GM21717 (cell line): Measurements from ENCODE around the gene PXDN.
"Not testable (repeated sequence)": the region's sequence is repeated elsewhere in the genome, so short reads cannot be mapped to it uniquely, and the experiment has no call there.

Experiments used
- ATAC-seq: cut with Tn5 transposase; IDR thresholded peaks from one replicate; pipeline ENCODE4 v1.9.1; 2021; ENCODE audit warnings: mild to moderate bottlenecking, moderate library complexity; ENCODE audit not compliant: unreplicated experiment

PXDN gene

DNA sequence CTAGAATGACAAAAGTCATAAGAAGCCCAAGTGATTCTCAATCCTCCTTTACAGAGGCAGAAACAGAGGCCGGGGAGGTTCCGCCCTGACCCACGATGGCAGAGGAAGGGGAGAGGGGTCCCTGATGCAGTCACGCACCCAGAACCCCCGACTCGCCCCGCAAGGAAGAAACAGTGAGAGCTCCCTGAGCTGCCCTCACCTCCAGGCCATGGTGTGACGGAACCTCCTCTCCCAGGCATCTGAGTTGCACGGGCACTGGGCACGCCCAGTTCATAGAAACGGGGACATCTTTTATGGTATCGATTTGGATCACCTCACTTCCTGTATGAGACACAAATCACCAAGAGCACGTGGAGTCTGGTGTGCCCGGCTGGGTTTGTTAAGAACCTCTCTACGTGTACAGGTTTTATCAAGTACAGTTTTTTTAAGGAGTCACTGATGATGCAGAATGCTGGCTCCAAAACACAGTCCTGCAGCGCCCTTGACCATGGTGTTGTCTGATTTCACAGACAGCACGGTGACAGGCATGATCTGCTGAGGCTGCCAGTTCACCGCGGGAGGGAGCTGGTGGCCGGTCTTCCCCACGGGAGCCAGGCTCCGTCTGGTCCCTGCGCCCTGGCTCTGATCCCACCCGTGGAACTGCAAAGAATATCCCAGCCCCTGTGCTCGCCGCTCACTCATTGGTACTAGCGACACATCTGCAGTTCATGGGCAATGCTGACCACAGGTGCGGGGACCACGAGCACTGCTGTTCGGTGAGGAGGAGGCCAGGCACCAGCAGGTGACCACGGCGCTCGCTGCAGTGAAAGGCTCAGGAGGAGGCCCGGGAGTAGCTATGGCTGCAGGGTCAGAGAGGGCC lies 35.6 kb downstream of the PXDN start:
- ATAC-seq = no peak

DNA sequence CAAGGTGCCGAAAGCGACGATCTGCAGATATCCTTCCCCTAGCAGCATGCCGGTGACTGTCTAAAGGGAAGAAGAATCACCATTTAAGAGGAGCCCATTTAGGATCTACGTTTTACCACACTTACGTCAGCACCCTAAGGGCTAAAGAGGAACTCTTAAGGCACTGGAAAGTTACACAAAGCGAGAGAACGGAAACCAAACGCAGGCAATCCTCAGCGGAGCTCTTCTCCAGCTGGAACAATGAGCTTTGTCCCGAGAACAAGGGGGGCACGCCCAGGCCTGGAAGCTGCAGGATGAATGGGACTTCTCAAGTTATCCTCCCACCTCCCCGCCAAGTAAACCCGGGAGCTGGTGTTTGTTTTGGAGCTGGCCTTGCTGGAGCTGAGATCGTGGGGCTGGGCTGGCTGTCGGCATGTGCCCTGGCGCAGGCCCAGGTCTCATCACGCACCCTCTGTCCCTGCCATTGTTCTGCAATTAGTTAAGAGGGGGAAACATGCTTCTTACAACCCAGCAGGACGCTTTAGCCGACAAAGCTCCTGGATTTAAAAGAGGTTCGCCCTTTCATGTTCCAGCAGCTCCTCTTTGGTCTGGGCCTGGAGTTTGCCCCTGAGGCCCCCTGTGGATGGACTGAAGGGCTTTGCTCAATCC lies 36.4 kb downstream of the PXDN start:
- ATAC-seq = no peak

DNA sequence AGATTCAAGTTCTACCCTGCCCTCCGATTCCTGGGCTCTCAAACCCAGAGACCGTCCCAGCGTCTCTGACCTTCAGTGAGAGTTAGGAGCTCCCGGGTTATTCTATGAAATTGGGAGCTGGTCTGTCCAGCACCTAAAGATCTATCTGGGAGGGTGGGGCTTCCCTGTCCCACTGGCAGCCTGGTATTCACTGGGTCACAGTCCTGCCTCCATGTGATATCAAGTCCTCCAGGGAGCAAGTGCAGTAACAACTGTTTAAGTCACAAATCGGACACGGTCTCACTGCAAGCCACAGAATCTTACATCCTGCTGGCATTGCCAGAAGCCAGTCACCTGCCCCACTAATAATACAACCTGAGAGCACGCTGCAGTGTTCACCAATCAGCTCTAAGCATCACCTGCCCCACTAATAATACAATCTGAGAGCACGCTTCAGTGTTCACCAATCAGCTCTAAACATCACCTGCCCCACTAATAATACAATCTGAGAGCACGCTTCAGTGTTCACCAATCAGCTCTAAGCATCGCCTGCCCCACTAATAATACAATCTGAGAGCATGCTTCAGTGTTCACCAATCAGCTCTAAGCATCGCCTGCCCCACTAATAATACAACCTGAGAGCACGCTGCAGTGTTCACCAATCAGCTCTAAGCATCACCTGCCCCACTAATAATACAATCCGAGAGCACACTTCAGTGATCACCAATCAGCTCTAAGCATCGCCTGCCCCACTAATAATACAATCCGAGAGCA lies 38.0 kb downstream of the PXDN start:
- not testable (repeated sequence) for ATAC-seq

DNA sequence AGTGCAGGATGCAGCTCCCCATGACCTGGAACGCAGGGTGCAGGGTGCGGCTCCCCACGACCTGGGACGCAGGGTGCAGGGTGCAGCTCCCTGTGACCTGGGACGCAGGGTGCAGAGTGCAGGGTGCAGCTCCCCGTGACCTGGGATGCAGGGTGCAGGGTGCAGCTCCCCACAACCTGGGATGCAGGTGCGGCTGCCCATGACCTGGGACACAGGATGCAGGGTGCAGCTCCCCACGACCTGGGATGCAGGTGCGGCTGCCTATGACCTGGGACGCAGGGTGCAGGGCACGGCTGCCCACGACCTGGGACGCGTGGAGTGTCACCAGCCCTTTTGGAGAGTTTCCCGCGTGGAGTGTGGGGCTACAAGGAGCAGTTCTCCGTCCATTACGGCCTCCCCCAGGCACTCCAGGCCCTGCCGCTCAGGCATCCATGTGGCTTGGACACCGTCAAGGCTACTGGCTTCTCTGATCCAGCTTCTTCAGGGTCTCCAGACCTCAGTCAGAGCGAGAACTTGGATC lies 38.7 kb downstream of the PXDN start:
- ATAC-seq = no peak

DNA sequence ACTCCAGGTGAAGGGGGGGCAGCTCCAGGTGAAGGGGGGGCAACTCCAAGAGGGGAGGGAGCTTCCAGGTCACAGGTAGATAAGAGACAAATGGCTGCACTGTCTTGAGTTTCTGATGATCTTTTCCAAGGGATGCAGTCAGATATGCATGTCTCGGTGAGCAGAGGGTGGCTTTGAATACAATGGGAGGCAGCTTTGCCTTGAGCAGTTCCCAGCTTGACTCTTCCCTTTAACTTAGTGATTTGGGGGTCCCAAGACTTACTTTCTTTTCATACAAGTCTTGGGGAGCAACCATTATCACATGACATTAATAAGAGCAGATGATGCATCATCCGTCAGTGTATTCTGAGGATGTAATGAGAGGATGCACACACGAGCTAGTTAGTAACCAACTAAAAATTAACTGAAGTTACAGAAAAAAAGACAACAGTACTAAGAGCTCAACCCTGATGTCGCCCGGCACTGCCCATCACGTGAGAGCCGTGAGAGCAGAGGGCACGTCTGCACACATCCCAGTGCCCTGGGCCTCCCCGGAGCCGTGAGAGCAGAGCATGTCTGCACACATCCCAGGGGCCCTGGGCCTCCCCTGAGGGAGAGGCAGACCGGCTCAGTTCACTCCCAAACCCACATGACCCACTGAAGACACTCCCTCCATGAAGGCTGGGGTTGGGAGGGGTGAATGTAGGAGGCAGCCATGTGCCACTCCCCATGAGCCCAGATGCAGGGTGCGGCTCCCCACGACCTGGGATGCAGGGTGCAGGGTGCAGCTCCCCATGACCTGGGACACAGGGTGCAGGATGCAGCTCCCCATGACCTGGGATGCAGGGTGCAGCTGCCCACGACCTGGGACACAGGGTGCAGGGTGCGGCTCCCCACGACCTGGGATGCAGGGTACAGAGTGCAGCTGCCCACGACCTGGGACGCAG lies 39.4 kb downstream of the PXDN start:
- ATAC-seq = no peak

DNA sequence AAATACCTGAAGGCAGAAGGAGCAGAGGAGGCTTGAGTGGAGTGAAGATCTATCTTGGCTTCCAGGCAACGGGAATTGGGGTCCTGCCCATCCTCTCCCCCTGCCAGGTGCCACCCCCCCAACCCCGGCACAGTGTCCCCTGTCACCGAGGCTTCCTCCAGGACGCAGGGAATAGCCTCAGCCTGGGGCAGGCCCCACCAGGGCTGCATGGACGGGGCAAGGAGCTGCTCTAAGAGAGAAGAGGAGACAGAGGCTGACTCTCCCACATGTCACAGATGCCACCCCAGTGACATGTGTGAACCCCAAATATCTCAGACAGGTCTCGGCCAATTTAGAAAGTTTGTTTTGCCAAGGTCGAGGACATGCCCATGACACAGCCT lies 42.1 kb downstream of the PXDN start:
- ATAC-seq = no peak

DNA sequence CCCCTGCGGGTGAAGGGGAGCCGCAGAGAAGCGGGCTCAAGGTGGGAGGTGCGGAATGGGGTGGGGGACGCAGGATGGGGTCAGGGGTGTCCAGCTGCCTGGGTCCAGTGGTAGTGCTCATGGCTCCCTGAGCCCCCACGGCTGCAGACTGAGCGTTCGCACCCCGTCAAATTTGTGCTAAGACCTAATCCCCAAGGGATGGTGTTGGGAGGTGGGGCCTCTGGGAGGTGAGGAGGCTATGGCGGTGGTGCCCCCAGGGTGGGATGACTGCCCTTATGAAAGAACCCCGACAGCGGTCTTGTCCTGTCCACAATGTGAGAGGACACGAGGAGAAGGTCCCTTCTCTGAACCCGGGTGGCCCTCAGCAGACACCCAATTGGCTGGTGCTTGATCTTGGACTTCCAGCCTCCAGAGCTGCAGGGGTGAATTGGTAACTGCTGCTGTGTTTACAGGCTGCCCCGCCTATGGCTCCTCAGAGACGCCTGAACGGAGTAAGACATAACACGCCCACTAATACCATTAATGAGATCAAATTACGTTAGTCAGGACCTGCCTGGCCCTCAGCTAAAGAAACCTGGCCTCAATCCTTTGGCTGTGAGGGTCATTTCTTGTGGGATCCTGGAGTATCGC lies 42.6 kb downstream of the PXDN start:
- no peak for ATAC-seq

DNA sequence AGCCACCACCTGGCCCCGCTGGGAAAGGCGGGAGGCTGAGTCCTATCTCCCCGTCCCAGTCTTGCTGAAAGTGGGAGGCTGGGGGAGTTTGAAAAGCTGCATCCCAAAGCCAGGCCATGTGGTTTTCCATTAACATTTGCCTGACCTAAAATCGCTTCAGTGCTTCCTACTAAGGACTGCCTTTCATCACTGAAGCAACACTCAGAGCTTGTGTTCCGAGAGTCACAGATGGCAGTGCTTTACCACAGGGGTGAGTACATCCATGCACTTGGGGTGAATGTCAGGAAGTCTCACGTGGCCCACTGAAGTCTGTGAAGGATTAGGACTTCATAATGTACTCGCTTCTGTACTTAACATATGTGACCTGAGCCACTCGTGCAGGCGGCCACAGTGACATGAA lies 43.3 kb downstream of the PXDN start:
- no peak for ATAC-seq

DNA sequence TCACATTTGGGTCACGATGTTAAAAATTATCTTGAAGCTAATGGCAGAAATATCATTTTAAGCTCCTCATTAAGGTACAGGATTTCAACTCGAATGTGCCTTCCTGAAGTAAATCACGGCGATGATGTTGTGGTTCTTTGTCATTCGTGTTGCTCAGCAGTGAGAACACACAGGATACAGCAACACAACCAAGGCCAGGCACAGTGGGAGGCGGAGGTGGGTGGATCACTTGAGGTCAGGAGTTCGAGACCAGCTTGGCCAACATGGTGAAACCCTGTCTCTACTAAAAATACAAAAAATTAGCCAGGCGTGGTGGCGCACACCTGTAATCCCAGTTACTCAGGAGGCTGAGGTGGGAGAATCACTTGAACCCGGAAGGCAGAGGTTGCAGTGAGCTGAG lies 43.9 kb downstream of the PXDN start:
- ATAC-seq = not testable (repeated sequence)

DNA sequence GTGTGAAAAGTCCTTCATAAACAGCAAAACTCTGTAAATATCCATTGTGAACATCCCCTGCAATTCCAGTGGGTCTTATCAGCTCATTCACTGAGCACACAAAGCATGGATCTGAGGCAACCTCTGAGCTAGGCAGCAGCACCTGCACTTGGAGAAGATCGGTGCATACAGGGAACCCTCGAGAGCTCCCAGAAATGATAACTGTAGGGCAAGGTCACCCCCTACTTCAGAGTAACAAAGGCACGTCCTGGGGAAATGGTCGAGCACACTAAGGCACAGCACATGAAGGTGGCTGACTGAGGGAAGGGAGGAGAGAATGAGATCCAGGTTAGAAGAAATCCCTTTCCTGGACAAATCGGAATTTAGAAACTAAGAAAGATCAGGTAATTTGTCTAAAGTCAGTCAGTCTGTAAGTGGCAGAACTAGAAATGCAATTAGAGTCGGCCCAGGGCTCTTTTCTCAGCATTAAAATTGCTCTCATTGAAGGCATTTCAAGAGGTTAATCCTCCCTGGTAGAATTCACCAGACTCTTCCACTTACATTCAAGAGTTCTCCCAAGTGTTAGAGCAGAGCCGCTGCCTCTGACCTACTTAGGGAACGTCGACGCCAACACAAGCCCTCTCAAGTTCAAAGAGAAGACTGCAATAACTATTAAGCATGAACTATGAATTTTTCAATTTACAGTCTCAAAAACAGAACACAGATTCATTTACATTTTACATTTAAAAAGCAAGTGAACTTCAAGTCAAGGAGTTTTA lies 45.9 kb downstream of the PXDN start:
- no peak for ATAC-seq

DNA sequence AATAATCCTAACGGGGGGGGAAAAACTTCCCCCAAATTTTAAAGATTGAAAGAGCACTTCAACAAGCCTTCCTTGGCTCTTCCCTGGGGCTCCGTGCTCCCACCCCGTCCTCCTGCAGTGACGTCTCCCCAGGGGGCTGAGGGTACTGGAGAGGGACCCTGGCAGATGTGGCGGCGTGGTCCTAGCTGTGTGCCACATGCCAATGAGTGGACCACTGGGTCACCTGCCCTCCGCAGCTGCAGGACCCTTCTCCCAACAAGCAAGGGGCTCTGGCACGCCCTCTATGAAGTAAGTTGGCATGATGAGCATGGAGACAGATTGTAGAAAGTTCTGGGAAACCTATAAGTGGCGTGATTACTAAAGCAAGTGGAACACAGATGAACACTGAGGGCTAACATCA lies 46.7 kb downstream of the PXDN start:
- no peak for ATAC-seq

DNA sequence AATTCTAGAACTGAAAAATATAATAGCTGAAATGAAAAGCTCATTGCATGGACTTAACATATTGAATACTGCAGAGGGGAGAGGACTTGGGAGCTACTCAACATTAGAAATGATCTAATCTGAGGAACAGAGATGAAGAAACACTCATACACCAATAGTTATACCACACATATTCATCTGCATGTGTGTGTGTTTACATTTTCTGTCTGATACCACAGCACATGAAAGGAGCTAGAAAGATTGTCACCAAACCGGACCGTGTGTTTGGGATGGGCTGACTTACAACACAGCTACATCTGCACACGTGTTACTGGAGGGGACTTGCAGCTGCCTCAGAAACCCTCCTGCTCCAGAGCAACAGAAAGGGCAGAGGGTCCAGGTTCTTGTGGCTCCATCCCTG lies 47.8 kb downstream of the PXDN start:
- no peak for ATAC-seq

DNA sequence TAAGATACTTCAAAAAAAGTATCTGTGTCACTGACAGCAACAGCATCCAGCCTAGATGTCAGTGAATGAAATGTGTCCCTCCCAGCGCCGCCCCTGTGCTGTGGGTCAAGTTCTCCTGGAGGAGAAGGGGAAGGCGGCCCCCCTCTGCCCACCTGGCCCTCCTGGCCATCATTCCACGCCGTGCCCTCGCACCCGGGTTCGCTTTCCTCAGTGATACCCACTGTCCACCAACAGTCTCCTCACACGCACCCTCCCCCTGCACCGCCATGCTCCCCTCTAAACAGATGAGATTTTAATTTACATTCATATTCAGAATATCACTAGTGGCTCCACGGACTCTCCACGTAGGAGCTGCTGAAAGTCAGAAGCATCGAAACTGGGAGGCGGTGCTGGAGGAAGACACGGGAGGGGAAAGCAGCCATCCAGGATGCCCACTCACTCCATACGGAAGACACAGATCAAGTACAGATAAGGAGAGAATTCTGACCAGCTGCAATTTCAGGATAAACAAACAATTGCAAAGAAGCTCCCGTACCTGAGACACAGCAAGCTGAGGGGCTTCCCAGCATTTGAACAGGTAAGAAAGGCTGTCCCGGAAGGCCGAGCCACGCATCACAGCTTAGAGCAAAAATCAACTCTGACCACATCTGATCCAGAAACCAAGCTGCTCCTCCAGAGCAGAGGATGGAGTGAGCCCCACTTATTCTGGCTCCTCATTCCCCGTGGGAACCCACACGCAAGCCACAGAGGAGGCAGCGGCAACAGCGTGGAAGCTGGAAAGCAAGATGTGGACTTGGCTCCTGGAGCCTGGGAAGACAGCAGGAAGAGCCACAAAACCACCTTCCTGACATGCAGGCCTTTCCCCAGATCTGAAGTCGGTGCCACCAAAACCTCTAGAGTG lies 49.7 kb downstream of the PXDN start:
- ATAC-seq = no peak

DNA sequence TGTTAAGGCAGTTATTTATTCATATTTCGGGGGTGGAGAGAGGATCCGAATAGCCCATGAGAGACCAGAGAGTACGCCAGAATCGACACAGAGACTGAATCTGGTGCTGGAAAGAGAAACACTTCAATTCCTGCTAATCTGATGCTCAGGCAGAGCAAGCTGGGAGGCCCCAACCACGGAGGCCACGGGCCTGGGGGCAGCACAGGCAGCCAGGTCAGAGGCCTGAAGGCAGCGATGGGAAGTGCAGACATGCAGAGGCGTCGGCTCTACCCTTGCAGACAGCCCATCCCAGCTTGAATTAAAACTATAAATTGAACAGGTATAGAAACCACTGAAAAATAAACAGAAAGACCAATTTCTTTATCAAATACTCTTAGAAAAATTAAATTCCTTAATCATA lies 50.6 kb downstream of the PXDN start:
- no peak for ATAC-seq

DNA sequence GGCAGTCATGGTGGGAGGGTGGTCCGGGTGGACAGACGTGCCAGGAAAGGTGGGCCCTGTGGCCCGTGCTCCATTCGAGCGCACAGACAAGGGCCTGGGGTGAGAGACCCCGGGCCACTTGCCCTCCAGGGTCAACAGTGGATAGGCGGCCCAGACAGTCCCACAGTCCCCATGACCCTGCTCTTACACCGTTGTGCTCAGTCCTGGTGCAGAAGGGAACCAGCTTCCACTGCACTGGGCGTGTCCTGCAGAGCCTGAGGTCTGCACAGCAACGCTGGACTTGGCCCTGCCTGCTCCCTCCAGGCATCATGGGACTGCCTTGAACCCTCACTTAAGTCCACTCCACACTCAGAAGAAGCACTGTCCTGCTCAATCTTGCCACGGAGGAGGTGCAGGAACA lies 52.0 kb downstream of the PXDN start:
- ATAC-seq = no peak

DNA sequence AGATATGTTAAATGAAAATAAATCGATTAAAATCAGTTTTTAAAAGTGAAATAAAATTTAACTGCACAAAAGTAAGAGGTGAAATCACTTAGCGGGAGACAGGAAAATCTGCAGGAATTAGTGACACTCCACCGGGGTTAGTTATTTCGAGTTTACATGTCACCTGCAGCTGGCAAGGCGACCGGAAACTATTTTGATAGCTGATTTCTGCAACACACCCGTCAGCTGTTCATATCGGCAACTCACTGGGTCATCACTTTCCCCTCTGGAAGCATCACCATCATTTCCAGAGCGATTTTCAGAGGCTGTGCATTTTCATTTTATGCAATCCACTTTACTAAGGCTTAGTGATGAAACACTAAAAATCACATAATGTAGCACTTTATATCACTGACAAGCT lies 52.9 kb downstream of the PXDN start:
- no peak for ATAC-seq

DNA sequence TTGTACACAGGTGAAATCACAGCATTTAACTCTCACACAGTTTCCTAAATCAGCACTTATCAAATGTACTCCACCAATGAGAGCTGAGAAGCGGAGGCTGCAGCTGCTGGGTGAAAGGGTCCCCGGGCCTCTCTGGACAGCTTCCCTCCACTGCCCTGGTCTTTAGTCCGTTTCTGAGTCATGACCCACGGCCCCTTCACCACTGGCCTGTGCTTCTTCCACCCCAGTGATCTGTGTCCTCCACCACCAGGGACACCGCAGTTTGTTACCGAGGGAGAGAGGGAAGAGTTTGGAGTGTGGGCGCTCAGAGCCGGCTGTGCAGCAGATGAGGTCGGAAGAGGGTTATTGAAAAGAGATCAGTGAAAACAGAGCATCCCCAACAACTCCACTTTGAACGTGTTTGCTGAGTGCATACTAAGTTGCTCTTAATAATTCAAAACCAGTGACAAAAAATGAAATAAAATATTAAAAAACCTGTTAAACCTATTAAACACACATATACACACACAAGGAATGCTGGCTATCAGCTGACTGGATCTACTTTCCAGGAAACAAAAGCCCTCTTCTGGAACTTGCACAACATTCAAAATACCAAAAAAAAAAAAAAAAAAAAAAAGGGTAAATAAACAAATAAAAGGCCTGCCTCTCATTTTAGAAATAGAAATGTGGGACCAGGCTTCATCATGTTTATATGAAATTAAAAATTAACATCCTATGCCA lies 54.1 kb downstream of the PXDN start:
- ATAC-seq = no peak

DNA sequence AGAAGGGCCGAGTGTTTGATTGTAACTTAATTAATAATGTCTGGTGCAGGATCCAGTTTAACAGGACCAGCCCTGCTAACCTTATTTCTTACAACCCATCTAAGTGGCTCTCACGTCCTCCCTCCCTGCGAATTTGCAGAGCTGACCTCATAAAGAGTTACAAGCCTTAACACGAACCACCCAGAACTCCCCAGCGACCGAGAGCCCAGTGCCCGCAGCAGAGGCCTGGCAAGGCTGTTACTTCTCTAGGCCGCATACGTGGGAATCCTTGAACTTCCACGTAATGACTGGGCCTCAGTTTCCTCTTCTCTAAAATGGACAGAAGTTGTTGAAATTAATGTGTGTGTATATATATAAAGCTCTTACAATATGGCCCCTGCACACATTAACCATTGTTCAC lies 55.5 kb downstream of the PXDN start:
- no peak for ATAC-seq
